HG03469 (cell line): ENCODE data around the gene SH2B3.
A peak's percentile ranks its signal among the peaks of the same experiment; 100 is the strongest.
"Not testable (repeated sequence)": the region's sequence is repeated elsewhere in the genome, so short reads cannot be mapped to it uniquely, and the experiment has no call there.

Experiments used
- ATAC-seq: cut with Tn5 transposase; IDR thresholded peaks from one replicate; pipeline ENCODE4 v1.9.1; 2021; ENCODE audit warnings: mild to moderate bottlenecking, moderate library complexity, moderate number of reproducible peaks; ENCODE audit not compliant: unreplicated experiment

Gene SH2B3

DNA sequence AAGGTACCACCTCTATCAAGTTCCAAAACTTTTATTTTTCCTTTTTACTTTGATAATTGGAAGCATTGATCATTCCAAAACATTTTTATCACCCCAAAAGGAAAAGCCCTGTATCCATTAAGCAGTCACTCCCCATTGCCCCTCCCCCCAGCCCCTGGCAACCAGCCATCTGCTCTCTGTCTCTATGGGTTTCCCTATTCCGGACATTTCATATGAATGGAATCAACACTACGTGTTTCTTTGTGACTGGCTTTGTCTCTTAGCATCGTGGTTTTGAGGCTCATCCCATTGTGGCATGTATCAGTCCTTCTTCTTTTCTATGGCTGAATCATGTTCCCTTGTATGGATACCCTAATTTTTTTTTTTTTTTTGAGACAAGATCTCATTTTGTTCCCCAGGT lies 18.8 kb upstream of the SH2B3 start:
- ATAC-seq, result no peak

DNA sequence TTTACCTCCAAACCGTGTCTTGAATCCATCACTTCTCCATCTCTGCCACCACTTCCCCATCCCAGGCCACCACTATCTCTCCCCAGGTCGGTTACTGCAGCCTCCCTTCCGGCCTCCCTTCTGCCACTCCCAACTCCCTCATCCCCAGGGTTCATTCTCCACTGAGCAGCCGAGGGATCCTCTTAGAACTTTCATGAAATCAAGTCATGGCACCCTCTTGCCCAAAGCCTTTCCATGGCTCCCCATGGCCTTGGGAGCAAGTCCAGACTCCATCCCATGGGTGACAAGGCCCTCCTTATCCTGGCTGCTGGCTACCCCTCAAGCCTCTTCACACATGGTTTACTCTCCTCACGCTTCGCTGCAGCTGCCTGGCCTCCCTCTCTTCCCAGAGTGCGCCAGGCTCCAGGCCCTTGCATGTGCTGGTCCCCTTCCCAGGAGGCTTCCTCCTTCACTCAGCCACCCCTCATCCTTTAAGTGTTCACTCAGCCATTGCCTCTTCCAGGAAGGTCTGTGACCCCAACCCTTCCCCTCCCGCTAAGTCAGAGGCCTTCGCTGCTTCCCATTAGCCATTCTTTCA lies 17.9 kb upstream of the SH2B3 start:
- no peak for ATAC-seq

DNA sequence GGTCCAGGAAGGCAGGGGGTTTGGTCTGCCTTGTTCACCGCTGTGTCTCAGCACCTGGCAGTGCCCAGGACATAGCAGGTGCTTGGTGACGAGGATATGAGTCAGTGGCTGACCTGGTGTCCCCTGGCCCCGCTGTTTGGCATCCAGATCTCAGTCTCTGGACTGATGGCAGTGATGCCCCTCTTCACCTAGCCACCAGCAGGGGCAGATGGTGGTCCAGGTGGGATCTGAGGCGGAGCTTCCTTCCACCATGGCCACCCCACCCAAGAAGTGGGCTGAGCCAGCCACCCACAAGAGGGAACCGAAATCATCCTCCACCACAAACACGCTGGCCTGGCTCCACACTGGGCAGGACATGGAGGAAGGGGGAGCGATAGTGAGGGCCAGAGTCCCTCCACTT lies 16.1 kb upstream of the SH2B3 start:
- ATAC-seq, result no peak

DNA sequence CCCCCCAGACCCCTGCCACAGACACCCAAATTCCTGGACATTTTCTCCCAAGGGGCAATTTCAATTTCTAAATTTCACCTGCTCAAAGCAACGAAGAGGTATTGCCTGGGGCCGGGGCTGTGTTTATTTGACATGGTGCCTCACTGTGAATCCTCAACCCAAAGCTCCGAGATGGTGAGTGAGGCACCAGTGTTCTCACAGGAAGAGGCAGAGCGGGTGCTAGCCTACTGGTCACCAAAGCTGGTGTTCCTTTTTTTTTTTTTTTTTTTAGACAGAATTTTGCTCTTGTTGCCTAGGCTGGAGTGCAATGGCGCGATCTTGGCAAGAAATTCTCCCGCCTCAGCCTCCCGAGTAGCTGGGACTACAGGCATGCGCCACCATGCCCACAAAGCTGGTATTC lies 14.8 kb upstream of the SH2B3 start:
- ATAC-seq, result no peak

DNA sequence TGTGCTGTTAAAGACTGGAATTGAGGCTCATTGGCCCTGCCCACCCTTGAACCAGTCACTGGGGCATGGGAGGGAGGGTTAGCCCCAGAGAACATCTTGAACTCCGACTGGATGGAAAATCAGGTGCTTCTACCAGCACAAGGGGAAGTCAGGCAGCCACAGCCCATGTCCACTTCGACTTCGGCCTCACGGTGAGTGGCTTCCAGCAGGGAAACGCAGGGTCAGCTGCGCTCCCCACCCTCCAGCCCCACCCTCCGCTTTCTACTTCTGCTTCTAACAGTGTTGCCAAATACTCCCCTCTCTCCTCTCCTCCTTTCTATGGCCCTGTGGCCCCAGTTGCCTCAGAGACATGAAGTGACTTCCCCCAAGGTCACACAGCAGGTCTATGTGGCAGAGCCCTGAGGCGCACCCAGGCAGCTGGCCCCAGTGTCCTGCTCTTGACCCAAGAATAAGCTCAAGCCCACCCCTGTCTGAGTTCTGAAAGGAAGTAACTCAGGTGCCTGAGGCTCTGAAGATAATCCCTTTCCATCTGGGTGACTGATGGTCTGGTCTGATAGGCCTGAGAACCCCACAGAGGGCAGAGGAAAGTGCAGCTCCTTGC lies 11.9 kb upstream of the SH2B3 start:
- no peak for ATAC-seq

DNA sequence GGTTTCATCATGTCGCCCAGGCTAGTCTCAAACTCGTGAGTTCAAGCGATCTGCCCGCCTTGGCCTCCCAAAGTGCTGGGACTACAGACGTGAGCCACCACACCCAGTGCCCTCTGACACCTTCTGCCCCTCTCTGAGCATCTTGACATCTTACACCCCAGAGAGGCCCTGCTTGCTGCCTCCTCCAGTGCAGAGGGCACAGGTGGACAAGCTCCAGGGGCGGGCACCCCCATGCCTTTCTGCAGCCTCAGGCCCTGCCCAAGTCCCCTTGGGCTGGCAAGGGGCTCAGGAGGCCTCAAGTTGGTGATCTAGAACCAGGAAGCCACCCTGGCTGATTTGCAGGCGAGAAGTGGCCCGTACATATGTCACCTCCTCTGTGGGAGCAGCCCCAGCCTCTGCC lies 11.2 kb upstream of the SH2B3 start:
- no peak for ATAC-seq

DNA sequence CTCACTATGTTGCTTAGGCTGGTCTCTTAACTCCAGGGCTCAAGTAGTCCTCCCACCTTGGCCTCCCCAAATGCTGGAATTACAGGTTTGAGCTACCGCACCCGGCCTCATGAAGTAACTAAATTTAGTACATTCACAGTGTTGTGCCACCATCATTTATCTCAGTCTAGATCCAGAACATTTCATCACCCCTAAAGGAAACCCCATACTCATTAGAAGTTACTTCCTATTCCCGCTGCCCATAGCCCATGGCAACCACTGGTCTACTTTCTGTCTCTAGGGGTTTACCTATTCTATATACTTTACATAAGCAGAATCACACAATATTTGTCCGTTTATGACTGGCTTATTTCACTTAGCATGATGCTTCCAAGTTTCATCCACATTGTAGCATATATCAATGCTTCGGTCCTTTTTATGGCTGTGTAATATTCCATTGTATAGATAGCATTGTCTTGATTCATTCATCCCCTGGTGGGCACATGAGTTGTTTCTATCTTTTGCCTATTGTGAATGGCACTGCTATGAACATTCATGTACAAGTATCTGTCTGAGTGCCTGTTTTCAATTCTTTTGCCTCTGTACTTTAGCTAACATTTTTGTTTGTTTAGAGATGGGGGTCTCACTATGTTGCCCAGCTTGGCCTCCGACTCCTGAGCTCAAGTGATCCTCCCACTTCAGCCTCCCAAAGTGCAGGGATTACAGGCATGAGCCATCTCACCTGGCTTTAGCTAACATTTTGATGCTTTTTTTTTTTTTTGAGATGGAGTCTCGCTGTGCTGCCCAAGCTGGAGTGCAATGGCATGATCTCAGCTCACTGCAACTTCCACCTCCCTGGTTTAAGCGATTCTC lies 10.2 kb upstream of the SH2B3 start:
- no peak for ATAC-seq

DNA sequence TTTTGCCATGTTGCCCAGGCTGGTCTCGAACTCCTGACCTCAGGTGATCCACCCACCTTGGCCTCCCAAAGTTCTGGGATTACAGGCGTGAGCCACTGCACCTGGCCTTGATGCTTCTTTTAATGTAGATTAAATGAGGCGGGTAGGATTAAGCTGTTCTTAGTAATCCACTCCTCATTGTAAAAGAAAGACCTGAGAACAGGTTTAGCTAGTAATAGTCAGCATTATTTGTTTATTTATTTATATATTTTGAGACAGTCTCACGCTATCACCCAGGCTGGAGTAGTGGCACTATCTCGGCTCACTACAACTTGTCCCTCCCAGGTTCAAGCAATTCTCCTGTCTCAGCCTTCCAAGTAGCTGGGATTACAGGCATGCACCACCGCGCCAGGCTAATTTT lies 9.5 kb upstream of the SH2B3 start:
- not testable (repeated sequence) for ATAC-seq

DNA sequence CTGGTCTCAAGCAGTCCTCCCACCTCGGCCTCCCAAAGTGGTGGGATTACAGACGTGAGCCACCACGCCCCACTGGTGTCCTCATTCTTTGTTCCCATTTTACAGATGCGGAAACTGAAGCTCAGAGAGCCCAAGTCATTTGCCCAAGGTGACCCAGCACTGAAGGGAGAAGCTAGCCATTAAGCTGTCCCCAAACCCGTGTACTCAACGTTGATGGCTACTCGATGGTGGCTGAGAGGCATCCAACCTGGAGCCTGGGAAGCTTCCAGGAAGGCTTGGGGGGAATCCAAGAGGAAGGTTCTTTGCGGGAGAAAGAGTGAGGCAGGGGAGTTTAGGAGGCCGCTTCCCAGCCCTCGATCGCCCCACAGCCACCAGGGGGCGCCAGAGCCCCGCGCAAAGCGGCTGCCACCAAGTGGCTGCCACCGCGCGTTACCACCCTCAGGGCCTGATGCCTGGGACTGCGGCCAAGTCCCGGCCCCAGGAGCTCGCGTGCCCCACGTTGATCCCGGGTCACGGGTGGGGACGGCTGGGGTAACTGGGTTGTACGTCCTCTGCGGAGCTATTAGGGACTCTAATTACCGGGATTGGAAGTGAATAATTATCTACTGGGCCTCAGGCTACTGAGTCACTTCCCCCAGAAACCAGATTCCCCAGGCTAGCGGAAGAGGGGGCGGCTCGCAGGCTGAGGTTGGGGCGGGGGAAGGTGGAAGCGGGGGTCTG lies 8.8 kb upstream of the SH2B3 start:
- no peak for ATAC-seq

DNA sequence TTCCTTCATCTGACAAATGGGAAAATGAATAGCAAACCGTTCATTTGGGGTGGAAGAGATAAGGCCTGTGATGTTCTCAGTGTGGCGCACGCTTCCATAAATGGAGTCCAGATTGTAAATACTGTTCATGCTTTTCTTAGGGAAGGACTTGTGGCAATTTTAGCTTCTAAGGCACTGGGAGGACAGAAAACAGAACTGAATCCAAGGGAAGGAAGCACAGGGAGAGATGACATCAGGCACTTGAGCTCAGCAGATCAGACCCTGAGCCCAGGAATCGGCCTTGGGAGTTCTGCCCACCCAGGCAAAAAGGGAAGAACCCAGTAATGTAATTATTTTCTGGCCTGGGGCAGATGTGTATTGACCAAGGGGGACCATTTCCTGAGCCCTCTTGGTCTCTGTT lies 7.2 kb upstream of the SH2B3 start:
- no peak for ATAC-seq

DNA sequence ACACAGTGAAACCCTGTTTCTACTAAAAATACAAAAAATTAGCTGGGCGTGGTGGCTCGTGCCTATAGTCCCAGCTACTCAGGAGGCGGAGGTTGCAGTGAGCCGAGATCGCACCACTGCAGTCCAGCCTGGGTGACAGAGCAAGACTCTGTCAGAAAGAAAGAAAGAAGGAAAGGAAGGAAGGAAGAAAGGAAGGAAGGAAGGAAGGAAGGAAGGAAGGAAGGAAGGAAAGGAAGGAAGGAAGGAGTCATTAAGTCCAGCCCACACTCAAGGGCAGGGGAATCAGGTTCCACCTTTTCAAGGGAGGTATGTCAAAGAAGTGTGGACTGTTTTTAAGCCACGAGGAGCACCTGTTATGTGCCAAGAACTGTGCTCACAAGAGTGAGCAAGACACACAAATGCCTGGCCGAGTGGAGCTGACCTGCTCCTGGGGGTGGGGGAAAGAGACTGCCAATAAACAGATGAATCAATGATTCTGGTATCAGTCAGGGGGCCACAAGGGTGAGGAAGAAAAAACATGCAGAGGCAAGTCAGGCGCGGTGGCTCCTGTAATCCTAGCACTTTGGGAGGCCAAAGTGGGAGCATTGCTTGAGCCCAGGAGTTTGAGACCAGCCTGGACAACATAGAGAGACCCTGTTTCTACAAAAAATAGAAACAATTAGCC lies 5.8 kb upstream of the SH2B3 start:
- ATAC-seq, result not testable (repeated sequence)

DNA sequence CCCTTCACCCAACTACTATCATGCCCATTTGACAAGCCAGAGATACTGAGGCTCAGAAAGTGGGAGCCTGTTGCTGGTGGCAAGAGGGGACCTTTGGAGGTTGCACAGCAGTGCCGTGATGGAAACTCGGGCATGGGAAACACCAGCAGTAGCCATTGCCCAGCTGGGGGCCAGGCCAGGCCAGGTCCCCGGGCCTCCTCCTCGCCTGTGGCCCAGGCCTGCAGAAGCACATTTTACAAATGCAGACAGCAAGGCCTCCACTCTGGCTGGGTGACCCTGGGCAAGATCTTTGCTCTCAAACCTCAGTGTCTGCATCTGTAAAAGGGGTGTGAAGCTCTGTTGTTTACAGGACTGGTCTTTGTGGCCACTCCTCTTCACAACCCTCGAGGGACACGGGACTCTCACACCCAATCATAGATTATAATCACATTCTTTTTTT lies 4.5 kb upstream of the SH2B3 start:
- ATAC-seq, result no peak

DNA sequence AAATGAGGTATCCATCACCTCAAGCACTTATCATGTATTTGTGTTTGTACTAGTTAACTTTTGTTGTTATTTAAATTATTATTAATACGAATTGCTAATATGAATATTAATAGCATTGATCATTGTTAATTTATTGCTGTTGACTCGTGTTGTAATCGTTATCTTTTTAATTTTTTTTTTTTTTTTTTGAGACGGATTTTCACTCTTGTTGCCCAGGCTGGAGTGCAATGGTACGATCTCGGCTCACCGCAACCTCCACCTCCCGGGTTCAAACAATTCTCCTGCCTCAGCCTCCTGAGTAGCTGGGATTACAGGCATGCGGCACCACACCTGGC lies 3.3 kb upstream of the SH2B3 start:
- not testable (repeated sequence) for ATAC-seq

DNA sequence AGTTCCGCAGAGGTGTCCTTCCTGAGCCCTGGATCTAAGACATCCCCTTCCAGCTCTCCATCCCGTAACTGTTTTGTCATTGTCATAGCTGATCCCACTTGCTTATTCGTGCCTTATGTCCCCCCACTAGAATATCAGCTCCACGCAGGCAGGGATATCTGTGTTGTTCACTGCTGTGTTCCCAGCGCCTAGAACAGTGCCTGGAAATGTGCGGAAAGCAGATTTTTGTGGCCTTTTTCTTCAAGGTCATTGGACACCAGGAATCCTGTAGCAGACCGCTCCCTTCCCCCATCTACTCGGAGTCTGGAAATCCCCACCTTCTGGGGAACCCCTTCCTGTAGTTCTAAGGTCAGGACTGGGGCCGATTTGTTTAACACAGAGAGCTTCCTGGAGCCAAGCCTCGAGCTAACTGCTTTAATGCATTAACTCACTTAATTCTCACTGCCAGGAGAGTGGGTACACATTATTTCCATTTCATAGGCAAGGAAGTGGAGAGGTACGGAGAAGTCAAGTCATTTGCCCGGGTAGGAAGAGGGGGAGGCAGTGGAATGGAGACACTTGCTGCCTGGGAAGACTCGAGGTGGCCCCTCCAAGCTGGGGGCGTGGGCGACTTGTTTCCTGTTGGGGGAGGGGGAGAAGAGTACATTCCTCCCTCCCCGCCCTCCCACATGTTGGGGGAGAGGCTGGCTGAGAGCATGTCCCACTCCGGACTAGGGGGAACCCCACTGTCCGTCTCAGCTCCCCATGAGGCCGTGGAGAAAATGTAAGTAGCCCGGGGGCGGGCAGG lies 1.2 kb upstream of the SH2B3 start:
- ATAC-seq, result no peak

DNA sequence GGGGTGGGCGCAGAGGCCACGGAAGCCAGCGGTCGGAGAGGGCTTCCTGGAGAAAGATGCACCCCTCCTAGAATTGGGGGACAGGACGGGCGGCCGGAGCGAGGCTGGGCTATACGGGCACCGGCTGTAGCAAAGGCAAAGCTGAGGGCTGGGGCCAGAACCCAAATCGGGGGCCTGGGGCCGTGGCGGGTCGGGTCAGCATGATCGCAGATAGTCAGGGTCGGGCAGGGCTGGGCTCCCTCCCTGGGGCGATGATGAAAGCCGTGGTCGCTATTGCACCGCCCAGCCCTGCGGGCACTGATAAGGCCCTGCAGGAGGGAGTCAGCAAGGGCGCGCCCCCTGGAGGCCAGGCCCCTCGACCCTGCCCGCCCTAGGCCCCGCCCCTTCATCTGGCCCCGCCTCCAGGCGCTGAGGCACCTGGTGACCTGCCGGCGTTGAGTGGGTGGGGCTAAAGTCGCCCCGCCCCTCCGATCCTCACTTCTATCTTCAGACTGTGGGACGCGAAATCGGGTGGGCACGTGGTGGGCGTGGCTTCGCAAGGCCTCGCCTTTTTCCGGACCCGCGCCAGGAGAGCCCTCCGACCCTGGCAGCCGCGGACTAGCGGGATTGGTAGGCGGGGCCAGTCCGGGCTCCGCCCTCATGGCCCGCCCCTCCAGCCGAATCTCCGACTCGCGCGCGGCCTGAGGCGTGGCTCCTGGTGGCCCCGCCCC lies 419 bp upstream of the SH2B3 start:
- peak; percentile 55 for ATAC-seq

DNA sequence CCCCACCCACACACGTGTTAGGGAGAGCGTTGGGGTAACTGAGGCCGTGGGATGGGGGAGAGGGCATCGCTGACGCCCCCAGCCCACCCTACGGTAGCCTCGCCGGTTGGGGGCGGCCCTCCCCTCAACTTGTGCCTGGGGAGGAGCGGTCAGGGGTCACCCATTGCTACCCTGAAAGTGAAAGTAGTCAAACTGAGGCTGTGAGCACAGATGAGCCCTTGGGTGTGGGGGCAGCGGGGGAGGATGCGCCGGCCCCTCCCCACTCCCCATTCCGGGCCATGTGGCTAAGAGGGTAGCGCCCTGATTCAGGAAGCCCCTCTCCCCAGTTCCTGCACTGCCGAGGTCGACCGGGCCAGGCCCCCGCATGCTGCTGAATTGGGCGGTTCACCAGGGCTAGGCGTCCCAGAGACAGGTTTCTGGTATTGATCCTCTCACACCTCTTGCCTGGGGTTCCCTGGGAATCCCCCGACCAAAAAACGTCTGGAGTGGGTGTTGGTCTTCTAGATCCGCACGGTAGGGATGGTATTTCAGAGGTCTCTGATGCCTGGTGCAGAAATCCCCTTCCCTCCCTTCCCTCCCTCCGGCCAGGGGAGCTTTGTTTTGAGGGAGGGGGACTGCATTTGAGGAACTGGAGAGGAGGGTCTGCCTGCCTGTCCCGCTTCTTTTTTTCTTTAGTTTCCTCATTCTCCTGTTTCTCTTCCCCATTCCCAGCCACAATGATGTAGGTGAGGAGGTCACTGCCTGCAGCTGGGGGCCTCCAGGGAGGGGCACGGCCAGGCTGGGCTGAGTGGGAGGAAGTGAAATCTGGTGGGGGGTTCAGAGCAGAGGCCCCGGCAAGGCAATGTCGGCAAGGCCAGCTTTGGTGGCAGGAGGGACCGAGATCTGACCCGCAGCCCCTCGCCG lies 1.0 kb downstream of the SH2B3 start:
- ATAC-seq, result no peak

DNA sequence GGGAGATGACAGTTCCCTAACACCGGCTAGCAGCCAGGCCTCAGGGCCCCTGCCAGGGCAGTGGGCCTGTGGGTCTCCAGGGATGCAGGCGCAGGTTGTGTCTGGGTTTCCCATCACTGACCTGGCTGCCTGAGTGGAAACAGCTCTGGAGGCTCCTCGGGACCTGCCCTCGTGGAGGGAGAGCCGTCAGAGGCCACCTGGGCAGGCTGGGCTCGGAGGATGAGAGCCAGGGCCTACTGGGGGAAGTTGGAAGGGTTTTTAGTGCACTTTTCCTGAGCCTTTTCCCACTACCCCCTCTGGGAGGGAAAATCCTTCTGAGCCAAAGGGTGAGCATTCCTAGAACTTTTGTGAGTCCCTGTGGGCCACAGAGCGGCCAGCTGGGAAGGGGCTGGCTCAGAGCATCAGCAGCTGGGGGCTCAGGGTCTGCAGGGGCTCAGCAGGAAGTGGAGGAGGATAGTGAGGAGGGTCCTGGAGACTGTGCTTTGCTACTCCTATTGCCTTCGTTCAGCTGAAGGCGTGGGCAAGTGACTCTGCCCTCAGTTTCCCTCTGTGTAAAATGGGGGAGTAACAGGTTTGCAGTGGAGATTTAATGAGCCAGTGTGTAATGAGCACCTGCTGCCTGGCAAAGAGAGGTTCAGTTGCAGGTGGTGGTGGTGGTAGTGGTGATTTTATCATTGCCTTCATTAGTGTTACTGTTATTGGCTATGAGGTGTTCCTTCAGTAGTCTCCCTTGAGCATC lies 1.8 kb downstream of the SH2B3 start:
- no peak for ATAC-seq

DNA sequence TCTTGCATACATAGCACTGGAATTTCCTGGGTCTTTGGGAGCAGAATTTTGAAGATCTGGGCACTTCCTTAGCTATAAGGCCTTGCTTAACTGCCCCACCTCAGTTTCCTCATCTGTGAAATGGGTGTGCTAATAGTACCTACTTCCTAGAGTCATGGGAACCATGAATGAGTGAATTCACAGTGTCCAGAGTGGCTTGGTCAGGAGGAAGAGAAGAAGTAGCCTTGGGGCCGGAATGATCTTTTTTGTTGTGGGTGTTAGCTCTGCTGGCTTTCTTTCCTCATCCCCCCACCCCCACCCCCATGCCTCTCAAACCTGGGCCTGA lies 2.4 kb downstream of the SH2B3 start:
- no peak for ATAC-seq
